Ishikawa (cell line): ENCODE measurements around the gene GRID1.

Experiments
- CEBPB ChIP-seq: IDR thresholded peaks from 2 replicates; pipeline ENCODE4 v1.6.1; 2012
- CREB1 ChIP-seq: IDR thresholded peaks from 2 replicates; pipeline ENCODE4 v1.6.1; 2012; ENCODE audit warnings: low read depth
- EGR1 ChIP-seq: IDR thresholded peaks from 2 replicates; pipeline ENCODE4 v1.6.1; 2012
- EP300 ChIP-seq: IDR thresholded peaks from 2 replicates; pipeline ENCODE4 v1.6.1; 2012; ENCODE audit warnings: borderline replicate concordance
- FOXM1 ChIP-seq: IDR thresholded peaks from 2 replicates; pipeline ENCODE4 v1.6.1; 2012; ENCODE audit warnings: low read depth, borderline replicate concordance
- MAX ChIP-seq: IDR thresholded peaks from 2 replicates; pipeline ENCODE4 v1.6.1; 2012
- NFIC ChIP-seq: IDR thresholded peaks from 2 replicates; pipeline ENCODE4 v1.6.1; 2012
- RAD21 ChIP-seq: IDR thresholded peaks from 2 replicates; pipeline ENCODE4 v1.6.1; 2012; ENCODE audit warnings: low read depth
- TAF1 ChIP-seq: IDR thresholded peaks from 2 replicates; pipeline ENCODE4 v1.6.1; 2012; ENCODE audit warnings: low read depth, mild to moderate bottlenecking
- TCF12 ChIP-seq: IDR thresholded peaks from 2 replicates; pipeline ENCODE4 v1.6.1; 2012; ENCODE audit warnings: low read depth
- TEAD4 ChIP-seq: IDR thresholded peaks from 2 replicates; pipeline ENCODE4 v1.6.1; 2012
- YY1 ChIP-seq: IDR thresholded peaks from 2 replicates; pipeline ENCODE4 v1.6.1; 2012; ENCODE audit warnings: low read depth
- ZBTB7A ChIP-seq: IDR thresholded peaks from 2 replicates; pipeline ENCODE4 v1.6.1; 2012; ENCODE audit warnings: low read depth
- TF ChIP-seq, protein P1 (sequence below): IDR thresholded peaks from 2 replicates; pipeline ENCODE4 v1.6.1; 2012
- TF ChIP-seq, protein P2 (sequence below): IDR thresholded peaks from 2 replicates; pipeline ENCODE4 v1.6.1; 2012; ENCODE audit warnings: low read depth, mild to moderate bottlenecking

GRID1 gene

DNA sequence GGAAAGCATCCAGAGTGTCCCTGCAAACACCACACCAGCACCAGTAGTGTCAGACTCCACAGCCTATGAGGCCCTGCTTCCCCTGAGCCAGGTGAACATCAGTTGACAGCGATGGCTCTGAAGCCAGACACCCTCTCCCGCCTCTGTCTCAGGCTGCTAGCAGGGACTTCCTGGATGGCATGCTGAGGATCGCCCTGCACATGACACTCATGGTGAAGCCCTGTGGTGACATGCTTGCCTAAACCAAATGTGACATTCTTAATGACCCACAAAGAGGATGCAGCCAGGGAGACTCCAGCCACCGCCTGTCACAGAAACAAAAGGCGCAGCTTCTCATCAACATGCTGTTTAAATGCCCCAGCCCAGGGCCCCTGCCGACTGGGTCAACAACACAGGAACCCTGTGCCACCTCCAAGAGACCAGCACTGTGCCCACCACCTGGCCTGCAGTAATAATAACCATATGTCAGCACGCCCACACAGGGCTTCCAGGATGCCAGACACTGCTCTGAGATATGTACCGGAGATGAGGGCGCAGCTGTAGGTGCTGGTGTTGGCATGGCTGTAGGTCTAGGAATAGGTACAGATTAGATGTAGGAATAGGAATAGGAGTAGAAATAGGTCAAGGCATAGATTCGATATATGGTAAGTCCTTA, 81.3 kb downstream of the GRID1 start:
- no peak for TF ChIP-seq EP300
- no peak for TF ChIP-seq YY1
- TF ChIP-seq TCF12, result no peak
- no peak for TF ChIP-seq CREB1
- TF ChIP-seq NFIC, result no peak
- TF ChIP-seq, protein P1, sequence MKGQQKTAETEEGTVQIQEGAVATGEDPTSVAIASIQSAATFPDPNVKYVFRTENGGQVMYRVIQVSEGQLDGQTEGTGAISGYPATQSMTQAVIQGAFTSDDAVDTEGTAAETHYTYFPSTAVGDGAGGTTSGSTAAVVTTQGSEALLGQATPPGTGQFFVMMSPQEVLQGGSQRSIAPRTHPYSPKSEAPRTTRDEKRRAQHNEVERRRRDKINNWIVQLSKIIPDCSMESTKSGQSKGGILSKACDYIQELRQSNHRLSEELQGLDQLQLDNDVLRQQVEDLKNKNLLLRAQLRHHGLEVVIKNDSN, result no peak
- TF ChIP-seq TEAD4, result no peak
- no peak for TF ChIP-seq CEBPB
- TF ChIP-seq, protein P2, sequence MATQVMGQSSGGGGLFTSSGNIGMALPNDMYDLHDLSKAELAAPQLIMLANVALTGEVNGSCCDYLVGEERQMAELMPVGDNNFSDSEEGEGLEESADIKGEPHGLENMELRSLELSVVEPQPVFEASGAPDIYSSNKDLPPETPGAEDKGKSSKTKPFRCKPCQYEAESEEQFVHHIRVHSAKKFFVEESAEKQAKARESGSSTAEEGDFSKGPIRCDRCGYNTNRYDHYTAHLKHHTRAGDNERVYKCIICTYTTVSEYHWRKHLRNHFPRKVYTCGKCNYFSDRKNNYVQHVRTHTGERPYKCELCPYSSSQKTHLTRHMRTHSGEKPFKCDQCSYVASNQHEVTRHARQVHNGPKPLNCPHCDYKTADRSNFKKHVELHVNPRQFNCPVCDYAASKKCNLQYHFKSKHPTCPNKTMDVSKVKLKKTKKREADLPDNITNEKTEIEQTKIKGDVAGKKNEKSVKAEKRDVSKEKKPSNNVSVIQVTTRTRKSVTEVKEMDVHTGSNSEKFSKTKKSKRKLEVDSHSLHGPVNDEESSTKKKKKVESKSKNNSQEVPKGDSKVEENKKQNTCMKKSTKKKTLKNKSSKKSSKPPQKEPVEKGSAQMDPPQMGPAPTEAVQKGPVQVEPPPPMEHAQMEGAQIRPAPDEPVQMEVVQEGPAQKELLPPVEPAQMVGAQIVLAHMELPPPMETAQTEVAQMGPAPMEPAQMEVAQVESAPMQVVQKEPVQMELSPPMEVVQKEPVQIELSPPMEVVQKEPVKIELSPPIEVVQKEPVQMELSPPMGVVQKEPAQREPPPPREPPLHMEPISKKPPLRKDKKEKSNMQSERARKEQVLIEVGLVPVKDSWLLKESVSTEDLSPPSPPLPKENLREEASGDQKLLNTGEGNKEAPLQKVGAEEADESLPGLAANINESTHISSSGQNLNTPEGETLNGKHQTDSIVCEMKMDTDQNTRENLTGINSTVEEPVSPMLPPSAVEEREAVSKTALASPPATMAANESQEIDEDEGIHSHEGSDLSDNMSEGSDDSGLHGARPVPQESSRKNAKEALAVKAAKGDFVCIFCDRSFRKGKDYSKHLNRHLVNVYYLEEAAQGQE, result no peak
- TF ChIP-seq EGR1, result no peak
- TF ChIP-seq TAF1, result no peak
- TF ChIP-seq FOXM1, result no peak
- no peak for TF ChIP-seq ZBTB7A
- no peak for TF ChIP-seq RAD21
- TF ChIP-seq MAX, result no peak

- TF ChIP-seq EP300 (no peak), YY1 (no peak), CREB1 (no peak), EGR1 (no peak)
- TF ChIP-seq, protein P2, result no peak
These were observed 82.1 kb downstream of the GRID1 start for GRCh38 chr10:86284355-86285105.

- TF ChIP-seq ZBTB7A, result no peak
- TF ChIP-seq TAF1, result no peak
- TF ChIP-seq EP300, result no peak
- no peak for TF ChIP-seq YY1
- no peak for TF ChIP-seq RAD21
- no peak for TF ChIP-seq CREB1
- TF ChIP-seq, protein P1, result no peak
- TF ChIP-seq FOXM1, result no peak
- TF ChIP-seq NFIC, result no peak
- no peak for TF ChIP-seq MAX
- no peak for TF ChIP-seq TEAD4
- TF ChIP-seq, protein P2, result no peak
- no peak for TF ChIP-seq CEBPB
- no peak for TF ChIP-seq TCF12
- TF ChIP-seq EGR1, result no peak
These were observed 82.9 kb downstream of the GRID1 start for GRCh38 chr10:86283466-86284287.
